ENCODE measurements around the gene PSAP.

DNA sequence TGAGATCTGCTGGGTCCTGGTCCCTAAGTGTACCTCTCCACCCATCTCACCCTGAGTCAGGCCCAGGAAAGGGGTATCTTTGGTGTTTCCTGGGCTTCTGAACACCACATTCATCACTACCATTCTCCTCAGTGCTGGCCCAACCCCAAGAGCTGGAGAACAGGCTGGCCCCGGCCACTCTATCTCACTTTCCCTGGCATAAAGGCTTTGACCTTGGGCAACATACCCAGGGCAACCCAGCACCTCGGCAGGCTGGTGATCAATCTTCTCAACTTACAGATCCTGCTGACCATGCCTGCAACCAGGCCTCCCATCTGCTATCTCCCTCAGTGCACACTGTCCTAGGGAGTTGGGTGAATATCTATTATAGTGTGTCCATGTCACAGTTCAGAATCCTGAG lies 79.8 kb downstream of the PSAP start:
- TF ChIP-seq, protein P1, sequence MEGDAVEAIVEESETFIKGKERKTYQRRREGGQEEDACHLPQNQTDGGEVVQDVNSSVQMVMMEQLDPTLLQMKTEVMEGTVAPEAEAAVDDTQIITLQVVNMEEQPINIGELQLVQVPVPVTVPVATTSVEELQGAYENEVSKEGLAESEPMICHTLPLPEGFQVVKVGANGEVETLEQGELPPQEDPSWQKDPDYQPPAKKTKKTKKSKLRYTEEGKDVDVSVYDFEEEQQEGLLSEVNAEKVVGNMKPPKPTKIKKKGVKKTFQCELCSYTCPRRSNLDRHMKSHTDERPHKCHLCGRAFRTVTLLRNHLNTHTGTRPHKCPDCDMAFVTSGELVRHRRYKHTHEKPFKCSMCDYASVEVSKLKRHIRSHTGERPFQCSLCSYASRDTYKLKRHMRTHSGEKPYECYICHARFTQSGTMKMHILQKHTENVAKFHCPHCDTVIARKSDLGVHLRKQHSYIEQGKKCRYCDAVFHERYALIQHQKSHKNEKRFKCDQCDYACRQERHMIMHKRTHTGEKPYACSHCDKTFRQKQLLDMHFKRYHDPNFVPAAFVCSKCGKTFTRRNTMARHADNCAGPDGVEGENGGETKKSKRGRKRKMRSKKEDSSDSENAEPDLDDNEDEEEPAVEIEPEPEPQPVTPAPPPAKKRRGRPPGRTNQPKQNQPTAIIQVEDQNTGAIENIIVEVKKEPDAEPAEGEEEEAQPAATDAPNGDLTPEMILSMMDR (IDR thresholded peaks at IDR 0.05; ENCODE audit: poor library complexity, severe bottlenecking) = no peak
- TF ChIP-seq POLR2AphosphoS5 (IDR thresholded peaks at IDR 0.05) (no peak), RAD21 (conservative IDR thresholded peaks at IDR 0.05) (no peak), EP300 (conservative IDR thresholded peaks at IDR 0.05; ENCODE audit: poor library complexity, severe bottlenecking) (no peak), EZH2 (IDR thresholded peaks at IDR 0.05; ENCODE audit: borderline replicate concordance, insufficient read depth, low read length, poor library complexity, severe bottlenecking) (no peak)

All from neural cell (in vitro differentiated cells).